NCI-H446 treated with DMSO at 0.1 percent for 48 hours (cell line): Measurements from ENCODE around the gene RNF138.
"Not testable (repeated sequence)": the region's sequence is repeated elsewhere in the genome, so short reads cannot be mapped to it uniquely, and the experiment has no call there.

Experiments
- DNase-seq: peaks from one replicate; lab custom pipeline; 2025; lab: John Stamatoyannopoulos, UW

Gene RNF138

GRCh38 chr18:32175265-32175664 lies 83.6 kb downstream of the RNF138 start:
- peak; percentile 31 for DNase-seq

GRCh38 chr18:32176745-32177144 lies 85.1 kb downstream of the RNF138 start:
- DNase-seq, result not testable (repeated sequence)

- no peak for DNase-seq
Measured at GRCh38 chr18:32177530-32177929, 85.9 kb downstream of the RNF138 start.
